ENCODE measurements around the gene SNAI3. TPM values are rescaled to one million over a fixed set of nuclear protein-coding genes. Genes with fewer than 3 reads are reported as not detected.

SNAI3 gene
- total and polyA plus RNA-seq, 2 of the 8 experiments (the other 6 are each of a cell fraction or from before 2014, with no cell fraction given) = 8.5 to 13.3 TPM

- Histone ChIP-seq H3K79me1 (ENCODE audit: low read depth, low read length) (peaks cover 7% of the 10 kb centered on the region; the same call in 1 of the 2 replicates), H4K8ac (ENCODE audit: extremely low read depth, insufficient read depth, low read length) (no peak overlapping the region), H2AFZ (ENCODE audit: low read length) (no peak overlapping the region), H3K27me3 (replicated peaks in 1 of 4; ENCODE audit: control insufficient read depth in 3 of 4, extremely low read depth in 1 of 4, insufficient read depth in 3 of 4, low read length in 3 of 4) (no peaks in the 10 kb centered on the region), H3K79me2 (ENCODE audit: control insufficient read depth in 1 of 2, insufficient read depth in 2 of 2, low read length in 2 of 2) (peaks cover 0 to 6% of the 10 kb centered on the region in 2 experiments; a peak in 1 of 4 replicates), H3K14ac (ENCODE audit: insufficient read length) (no peak overlapping the region), H3K4me2 (ENCODE audit: insufficient read depth in 1 of 2, low read depth in 2 of 2, low read length in 2 of 2) (no peak overlapping the region), H4K20me1 (replicated peaks in 1 of 2; ENCODE audit: control insufficient read depth in 1 of 2, insufficient read depth in 2 of 2, low read length in 2 of 2) (peaks cover 2 to 4% of the 10 kb centered on the region in 2 experiments), H3K18ac (ENCODE audit: extremely low read depth, low read length) (no peak overlapping the region), H2BK120ac (replicated peaks; ENCODE audit: low read depth, low read length) (no peak overlapping the region), H3K4me1 (replicated peaks in 1 of 4; ENCODE audit: control insufficient read depth in 3 of 4, insufficient read depth in 4 of 4, low read length in 3 of 4) (no peaks in the 10 kb centered on the region), H2AK5ac (ENCODE audit: low read depth, low read length) (no peak overlapping the region), H2BK12ac (ENCODE audit: low read depth, low read length) (no peak overlapping the region), H4K91ac (replicated peaks; ENCODE audit: insufficient read length, low read length) (no peak overlapping the region), H3K27ac (ENCODE audit: low read depth, low read length) (no peak overlapping the region), H3K4me3 (ENCODE audit: extremely low read depth in 1 of 4, insufficient read depth in 2 of 4, low read depth in 3 of 4, low read length in 4 of 4) (no peak overlapping the region), H3K9ac (replicated peaks in 1 of 4; ENCODE audit: extremely low read depth in 1 of 4, low read depth in 3 of 4, low read length in 3 of 4) (no peak overlapping the region), H4K5ac (ENCODE audit: insufficient read length, low read depth, low read length) (no peak overlapping the region), H2BK15ac (ENCODE audit: low read length) (no peak overlapping the region), H2BK5ac (ENCODE audit: low read depth, low read length) (no peak overlapping the region), H3K56ac (replicated peaks; ENCODE audit: insufficient read length, low read depth, low read length) (no peak overlapping the region), H3K23ac (ENCODE audit: insufficient read length) (no peak overlapping the region), H3K36me3 (ENCODE audit: control insufficient read depth in 2 of 4, insufficient read depth in 4 of 4, low read length in 3 of 4) (peaks cover 0 to 15% (median 4%) of the 10 kb centered on the region in 4 experiments; a peak in 4 of 8 replicates), H3K9me3 (ENCODE audit: insufficient read depth in 2 of 2, low read depth in 1 of 2, low read length in 1 of 2) (no peaks in the 10 kb centered on the region), H3K23me2 (ENCODE audit: low read depth, low read length) (no peaks in the 10 kb centered on the region), H3K4ac (replicated peaks; ENCODE audit: insufficient read length, low read depth, low read length) (no peak overlapping the region), H2BK20ac (ENCODE audit: low read length) (no peak overlapping the region)
- 95% methylated on average over 13 of the region's 16 CpGs; no CpG with 5 or more reads in 1 of the 2 experiments for WGBS, 2 experiments (ENCODE audit: extremely low coverage in 1 of 2, insufficient coverage in 1 of 2, insufficient read length in 1 of 2, insufficient replicate concordance in 2 of 2, low coverage in 1 of 2, low lambda C conversion rate in 2 of 2, missing lambda C conversion rate in 1 of 2)
- ChIA-PET POLR2A (ENCODE audit: partially characterized antibody) (interaction anchor here (0.6 kb wide), 1 partner anchor 61 kb away, joined by 3 read pairs; the partner anchor contains the start of gene IL17C), CTCF (ENCODE audit: partially characterized antibody) (interaction anchor here (1.2 to 6.5 kb wide), 4 partner anchors 9 to 28 kb away, joined by 4 to 37 read pairs (median 5); no protein-coding TSS in a partner anchor)
- no peak for FAIRE-seq
- DNase-seq (ENCODE audit: low read depth in 1 of 2, low spot score in 2 of 2) = no peak
- TF ChIP-seq SIRT6 (IDR thresholded peaks at IDR 0.05; ENCODE audit: low read length) (no peak), TAF7 (optimal IDR thresholded peaks at IDR 0.05; ENCODE audit: borderline replicate concordance, low read depth, low read length) (no peak), ATF2 (IDR thresholded peaks at IDR 0.05; ENCODE audit: low read length) (no peak), E2F6 (IDR thresholded peaks at IDR 0.05) (no peak), JUN (IDR thresholded peaks at IDR 0.05; ENCODE audit: low read depth, low read length) (no peak), CHD2 (IDR thresholded peaks at IDR 0.05; ENCODE audit: low read length) (no peak), CBX8 (IDR thresholded peaks at IDR 0.05; ENCODE audit: borderline replicate concordance, low read depth, low read length) (no peak), CREB1 (IDR thresholded peaks at IDR 0.05) (no peak), TAF1 (IDR thresholded peaks at IDR 0.05; ENCODE audit: low read depth, low read length) (no peak), BCL11A (IDR thresholded peaks at IDR 0.05; ENCODE audit: low read depth in 2 of 2, low read length in 2 of 2) (no peak), TBP (IDR thresholded peaks at IDR 0.05; ENCODE audit: low read depth, low read length) (no peak), RNF2 (IDR thresholded peaks at IDR 0.05; ENCODE audit: borderline replicate concordance, low read depth, low read length, missing control alignments, poor library complexity, severe bottlenecking) (no peak)
Observed at GRCh38 chr16:88699180-88699579, 12.9 kb upstream of the SNAI3 start.

Measured in H1 (cell line).